GM19240 (cell line): ENCODE measurements around the gene TSPOAP1.

Source experiments
- DNase-seq: peaks from one replicate; pipeline ENCODE4 v3.0.0; 2011; ENCODE audit warnings: low spot score; ENCODE audit not compliant: insufficient read length

Gene TSPOAP1

DNA sequence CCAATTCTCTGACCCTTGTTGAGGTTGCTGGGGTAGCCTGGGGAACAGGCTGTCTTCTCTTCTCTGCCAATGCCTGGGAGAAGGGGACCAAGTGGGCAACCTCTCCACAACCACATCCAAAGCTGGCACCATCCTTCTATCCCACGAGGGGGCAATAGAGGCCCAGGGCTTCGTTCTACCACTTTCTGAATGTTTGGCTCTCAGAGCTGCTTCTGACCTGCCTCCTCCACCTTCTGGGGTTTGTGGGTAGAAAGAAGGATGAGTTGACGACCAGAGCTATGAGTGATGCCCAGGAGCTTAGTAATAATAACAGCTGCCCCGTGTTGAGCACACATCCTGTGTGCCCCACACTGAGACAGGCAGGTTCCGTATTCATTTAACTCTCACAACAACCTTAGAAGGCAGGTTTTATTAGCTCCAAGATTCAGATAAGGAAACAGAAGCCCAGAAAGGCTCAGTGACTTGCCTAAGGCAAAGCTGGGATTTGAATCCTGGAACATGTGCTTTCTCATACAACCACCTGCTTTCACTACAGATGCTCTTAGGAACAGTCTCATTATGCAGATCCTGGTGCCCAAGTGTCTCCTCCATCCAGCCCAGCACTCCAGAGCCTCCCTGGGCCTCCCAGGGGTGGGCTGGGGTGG, 11.1 kb downstream of the TSPOAP1 start:
- DNase-seq = peak; percentile 86

DNA sequence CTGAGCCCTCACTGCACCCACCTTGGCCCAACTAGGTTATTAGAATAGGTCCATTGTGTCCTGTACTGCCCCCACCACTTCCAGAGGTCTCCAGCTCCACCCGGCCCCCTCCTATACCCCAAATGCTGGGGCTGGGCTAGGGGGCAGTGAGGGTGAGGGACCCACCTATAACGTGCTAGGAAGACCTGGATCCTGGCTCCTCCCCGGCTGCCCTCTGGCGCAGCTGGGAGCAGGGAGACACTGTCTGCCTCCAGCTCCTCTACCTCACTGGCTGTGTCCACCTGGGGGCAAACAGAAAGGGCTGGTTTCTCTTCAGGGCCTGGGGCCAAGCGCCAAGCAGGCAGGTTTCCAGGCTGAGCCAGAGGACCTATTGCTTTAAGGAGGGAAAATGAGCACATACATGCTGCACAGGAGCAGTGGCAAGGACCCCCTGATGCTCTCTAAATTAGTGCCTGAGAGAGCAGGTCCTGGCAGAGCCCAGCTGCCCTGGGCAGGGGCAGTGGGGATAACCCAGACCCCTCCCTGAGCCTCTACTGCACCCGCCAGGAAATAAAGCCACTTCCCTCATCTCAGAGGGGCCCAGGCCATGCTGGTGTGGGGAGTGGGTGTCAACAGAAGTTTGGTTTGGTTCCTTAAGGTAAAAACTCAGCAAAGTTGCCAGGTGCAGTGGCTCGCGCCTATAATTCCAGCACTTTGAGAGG, 12.2 kb downstream of the TSPOAP1 start:
- DNase-seq = no peak

DNA sequence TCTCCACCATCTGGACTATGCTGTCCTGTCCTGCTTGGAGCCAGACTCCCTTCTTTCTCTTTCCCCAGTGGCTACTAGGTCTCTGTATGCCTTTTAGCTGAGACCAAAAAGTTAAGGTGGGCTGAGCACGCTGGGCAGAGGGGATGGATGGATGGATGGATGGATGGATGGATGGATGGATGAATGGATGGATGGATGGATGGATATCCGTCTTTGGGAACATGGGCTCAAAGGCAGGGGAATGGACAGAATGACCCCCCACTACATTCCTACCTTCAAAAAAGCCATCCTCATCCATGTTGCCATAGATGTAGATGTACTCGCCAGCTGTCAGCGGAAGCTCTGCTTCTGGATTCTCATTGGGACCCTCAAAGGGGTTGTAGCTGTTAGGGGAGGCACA, 12.8 kb downstream of the TSPOAP1 start:
- no peak for DNase-seq

DNA sequence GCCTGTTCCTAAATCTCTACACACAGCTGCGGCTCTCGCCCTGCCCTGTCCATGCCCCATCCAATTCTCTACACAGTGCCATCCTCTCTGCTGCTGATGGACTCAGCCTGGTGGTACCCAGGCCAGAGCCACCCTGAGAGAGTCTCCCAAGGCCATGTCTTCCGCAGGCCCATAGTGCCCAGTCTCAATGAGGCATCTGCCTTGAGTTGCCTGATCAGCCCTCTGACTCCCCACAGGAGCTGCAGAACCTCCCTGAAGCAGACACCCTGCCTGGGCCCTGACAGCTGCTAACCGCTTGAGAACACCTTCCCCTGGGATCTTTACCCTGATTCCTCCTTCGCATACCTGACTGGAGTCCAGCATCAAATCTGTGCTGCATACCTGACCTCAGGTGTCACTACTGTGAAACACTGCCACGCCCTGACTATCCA, 13.3 kb downstream of the TSPOAP1 start:
- DNase-seq = no peak

DNA sequence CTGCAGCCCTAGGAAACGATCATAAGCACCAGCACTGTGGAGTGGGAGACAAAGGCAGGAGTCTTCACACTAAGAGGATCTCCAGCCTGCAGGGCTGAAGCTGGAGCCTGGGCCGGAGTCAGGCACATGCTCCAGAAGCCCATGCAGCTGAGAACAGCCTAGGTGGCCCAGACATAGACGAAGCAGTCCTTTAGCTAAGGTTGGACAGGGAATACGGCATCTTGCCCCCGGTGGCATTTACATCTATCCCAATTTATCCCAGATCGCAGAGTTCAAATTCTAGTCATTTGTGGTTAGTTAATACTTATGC, 13.9 kb downstream of the TSPOAP1 start:
- DNase-seq = no peak

DNA sequence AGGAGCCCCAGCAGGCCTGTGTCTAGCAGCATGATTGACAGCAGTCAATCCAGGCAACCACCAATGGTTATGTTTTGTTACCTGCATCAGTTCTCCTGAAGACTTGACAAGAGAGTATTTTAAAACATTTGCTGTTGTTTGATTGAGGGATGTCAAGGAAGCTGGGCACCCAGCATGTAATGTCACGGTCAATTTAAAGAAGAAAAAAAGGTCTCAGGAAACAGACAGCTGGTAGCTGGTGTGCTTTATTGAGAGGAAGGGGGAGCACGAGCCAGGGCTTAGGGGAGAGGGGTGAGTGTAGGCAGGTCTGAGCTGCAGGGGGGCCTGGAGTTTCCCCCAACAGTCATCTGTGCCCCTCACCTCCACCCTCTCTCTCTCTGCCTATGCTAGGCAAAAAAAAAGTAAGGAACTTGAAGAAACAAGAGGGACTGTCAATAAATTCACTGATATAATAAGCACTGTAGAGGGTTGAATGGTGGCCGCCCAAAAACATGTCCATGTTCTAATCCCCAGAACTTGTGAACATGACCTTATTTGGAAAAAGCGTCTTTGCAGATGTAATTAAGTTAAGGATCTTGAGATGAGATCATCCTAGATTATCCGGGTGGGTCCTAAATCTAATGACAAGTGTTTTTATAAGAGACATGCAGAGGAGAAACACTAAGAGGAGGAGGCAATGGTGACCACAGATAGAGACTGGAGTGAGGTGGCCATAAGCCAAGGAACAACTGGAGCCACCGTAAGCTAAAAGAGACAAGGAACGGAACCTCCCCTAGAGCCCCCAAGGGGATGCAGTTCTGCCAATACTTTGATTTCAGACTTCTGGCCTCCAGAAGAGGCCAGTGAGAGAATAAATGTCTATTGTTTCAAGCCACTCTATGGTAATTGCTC, 14.5 kb downstream of the TSPOAP1 start:
- no peak for DNase-seq

DNA sequence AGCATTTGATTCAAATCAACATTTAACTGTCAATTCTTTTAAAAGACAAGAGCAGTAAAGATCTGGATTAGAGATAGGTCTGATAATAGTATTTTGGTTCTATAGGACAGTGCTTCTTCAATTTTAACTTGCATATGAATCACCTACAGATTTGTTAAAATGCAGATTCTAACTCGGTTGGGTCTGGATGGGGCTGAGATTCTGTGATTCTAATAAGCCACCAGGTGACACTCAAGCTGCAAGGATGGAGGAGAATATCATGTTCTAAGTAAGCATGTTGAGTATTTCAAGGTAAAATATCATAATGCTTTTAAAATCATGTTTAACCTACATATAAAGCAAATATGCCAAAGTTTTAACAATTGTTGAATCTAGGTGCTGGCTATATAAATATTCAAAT, 15.8 kb downstream of the TSPOAP1 start:
- DNase-seq = no peak

DNA sequence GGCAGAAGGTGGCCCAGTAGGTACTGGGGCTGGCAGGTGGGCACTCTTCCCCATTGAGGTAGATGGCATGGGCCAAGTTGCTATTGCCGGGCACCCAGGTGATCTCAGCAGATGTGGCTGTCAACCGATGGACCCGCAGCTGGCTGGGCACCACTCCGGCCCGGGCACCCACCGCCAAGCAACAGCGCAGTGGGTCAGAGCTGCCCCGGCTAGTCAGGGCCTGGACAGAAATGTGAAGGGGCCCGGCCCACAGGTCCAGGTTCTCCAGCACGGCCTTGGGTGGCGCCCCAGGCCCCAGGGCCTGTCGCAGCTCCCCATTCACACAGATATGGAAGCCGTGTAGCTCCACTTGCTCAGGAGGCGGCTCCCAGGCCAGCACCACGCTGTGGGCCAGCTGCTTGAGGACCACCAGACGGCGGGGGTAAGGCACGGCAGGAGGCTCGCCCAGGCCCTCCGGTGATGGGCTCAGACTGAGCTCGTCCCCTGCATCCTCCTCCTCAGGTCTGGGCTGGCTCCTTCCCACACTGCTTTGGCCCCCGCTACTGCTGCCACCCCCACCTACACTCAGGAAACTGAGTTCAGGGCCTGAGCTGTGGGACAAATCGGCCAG, 16.5 kb downstream of the TSPOAP1 start:
- DNase-seq = no peak

DNA sequence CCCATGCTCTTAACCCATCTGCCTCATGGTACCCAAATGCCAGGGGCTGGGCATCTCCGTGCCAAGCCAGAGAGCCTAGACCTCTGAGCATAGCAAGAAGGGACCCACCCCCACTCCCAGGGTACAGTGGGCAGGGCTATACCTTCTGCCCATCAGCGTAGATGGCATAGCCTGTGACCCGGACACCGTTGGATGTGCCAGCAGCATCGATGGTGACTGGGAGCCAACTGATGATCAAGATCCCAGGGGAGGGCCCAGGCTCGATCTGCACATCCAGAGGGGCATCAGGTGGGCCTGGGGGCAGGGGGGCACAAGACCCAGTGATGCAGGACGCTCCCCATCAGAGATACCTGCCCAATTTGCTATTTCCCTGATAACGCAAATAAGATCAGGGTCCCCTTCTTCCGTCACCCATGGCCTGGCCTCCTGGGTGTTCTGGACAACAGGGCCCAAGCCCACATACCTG, 17.1 kb downstream of the TSPOAP1 start:
- DNase-seq = no peak

DNA sequence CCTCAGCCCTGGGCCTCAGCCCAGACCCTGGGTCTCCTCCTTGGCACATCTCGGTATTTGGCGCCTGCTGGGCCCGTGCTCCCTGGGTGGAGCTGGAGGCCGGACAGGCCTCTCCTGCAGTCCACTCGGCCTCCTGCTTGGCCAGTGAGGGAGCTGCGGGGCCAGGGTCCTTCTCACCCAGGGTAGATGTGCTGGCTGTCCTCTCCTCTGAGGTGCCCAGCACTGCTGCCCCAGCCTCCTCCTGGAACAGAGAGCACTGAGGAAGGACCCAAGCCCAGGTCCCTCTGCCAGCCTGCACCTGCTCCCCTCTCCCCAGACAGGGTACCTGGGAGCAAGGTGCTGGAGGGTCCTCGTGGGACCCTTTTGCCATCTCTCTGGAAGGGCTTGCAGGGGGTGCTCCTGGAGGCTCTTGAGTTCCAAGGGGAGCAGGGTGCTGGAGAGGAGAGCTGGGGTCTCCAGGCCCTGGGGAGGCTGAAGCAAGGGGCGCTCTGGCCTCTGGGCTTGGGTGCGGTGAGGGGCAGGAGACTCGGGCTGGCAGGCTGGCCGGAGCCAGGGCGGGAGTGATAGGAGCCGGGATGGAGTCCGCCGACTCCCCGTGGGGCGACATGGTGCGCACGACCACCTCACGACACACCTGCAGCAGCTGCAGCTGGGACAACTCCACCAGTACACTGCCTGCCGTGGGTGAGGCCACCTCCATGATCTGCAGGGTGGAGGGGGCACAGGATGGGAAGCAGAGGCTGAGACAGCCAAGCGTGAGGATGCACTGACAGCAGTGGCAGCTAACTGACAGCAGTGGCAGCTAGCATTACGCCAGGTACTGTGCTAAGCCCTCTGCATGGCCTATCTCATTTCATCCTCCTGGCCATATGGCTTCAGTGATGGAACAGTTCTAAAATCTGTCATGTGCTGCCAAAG, 17.8 kb downstream of the TSPOAP1 start:
- DNase-seq = no peak

DNA sequence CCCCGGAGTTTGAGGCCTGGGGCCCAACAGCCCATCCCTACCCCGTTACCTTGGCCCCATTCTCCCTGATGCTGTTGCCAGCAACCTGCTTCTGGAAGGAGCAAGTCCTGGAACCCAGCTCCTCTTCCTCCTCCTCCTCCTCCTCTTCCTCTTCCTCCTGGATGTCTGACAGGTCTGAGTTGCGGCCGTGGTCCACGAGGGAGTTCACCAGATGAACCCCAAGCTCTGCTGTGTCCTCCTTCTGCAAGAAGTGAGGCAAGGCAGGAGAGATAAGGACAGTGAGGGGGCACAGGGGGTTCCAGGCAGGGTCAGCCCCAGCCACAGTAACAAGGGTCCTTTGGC, 18.7 kb downstream of the TSPOAP1 start:
- no peak for DNase-seq

DNA sequence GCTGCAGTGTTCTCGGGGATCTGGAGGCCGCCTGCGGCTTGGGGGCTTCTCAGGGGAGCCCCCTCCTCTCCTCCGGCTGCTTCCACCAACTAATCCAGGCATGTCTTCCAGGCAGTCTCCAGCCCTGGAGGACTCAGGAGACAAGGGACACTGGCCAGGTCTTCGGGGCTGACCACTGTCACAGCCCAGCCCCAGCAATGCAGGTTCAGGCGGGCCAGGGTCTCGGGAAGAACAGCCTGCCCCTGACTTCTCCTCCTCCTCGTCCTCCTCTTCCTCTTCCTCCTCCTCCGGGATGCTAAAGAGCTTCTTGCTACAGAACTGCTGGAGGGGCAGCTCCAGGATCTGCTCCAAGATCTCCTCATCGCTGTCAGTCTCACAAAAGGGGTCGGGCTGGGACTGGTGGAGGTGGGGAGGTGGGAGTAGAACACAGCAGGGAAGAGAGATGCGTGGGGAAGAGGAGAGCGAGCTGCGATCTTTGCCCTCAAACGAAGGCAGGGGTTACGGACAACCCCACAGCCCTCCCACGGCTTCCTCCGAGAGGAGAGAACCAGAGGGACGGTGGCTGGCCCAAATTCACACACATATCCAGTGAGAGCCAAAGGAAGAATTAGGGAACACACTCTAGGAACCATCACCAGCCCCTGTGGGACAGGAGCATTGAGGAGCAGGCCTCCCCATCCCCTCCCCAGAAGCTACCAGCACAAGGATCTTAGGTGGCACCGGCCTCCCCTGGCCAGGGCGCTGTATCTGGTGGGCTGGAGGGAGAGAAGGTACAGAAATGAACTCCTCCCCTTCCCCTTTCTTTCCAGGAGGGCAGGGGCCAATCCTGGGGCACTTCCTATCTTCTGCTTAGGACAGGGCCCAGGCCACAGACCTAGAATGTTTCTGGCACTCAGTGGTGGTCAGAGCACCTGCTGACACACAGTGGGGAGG, 19.3 kb downstream of the TSPOAP1 start:
- DNase-seq = no peak

DNA sequence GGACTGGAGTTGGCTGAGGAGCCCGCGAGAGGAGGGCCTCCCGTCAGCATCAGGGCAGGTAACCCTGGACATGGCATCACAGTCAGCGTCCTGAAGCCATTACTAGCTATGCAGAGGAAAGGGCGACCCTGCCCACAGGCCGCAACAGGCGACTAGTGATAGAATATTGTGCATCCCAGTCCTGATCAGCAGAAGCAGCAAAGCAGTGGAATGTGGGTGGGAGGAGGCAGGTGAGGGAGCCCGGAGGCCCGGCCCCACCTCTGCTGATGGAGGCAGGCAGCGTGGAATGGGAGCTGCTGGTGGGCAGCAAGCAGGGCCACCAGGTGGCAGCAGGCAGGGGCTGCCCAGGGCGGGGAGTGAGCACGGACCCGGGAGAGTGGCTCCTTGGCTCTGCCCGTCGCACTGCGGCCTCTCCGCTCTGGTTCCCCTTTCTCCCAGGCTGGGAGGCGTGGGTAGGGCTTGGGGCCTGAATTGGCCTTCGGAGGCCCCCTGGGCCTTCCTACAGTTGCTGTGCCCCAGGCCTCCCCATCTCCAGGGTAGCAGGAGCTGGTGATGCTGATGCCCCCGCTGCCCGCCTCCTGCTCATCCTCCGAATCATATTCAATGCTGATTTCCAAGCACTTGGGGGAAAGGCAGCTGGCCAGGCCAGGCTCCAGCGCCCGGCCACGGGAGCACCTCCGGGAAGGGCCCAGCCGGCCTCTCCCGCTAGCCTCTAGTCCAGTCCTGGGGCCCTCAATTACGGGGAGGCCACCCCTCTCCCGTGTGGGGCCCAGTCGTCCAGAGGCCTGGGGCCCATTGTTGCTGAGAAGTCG, 20.2 kb downstream of the TSPOAP1 start:
- DNase-seq = no peak

DNA sequence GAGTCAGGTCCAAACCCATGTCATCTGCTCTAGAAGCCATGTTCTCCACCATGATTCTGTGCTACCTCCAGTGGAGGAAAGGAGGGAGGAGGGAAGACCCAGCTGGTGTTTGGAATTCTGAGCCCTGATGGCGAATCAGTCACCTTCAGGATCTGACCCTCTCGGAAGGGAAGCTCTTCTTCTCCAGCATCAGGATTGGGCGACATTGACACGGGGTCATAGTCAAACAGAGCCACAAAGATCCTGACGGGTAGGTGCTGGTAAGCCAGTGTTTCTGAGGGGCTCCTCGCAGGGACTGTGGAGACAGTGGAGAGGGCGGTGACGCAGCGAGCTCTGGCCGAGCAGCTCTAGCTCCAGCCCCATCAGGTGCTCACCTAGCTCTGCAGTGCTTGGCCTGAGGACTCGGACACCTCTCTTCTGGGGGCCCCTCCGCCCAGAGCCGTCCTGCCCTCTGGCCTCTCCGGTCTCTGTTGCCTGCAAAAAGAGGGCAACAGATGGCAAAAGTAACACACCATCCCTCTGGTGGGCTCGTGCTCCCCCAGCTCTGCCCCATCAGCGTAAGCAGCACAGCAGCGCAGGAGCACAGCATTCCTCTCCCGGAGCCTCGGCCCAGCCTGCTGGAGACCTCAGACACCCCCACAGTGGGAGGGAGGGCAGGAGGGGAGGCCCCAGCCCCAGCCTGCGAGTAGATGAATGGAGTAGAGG, 21.0 kb downstream of the TSPOAP1 start:
- no peak for DNase-seq

DNA sequence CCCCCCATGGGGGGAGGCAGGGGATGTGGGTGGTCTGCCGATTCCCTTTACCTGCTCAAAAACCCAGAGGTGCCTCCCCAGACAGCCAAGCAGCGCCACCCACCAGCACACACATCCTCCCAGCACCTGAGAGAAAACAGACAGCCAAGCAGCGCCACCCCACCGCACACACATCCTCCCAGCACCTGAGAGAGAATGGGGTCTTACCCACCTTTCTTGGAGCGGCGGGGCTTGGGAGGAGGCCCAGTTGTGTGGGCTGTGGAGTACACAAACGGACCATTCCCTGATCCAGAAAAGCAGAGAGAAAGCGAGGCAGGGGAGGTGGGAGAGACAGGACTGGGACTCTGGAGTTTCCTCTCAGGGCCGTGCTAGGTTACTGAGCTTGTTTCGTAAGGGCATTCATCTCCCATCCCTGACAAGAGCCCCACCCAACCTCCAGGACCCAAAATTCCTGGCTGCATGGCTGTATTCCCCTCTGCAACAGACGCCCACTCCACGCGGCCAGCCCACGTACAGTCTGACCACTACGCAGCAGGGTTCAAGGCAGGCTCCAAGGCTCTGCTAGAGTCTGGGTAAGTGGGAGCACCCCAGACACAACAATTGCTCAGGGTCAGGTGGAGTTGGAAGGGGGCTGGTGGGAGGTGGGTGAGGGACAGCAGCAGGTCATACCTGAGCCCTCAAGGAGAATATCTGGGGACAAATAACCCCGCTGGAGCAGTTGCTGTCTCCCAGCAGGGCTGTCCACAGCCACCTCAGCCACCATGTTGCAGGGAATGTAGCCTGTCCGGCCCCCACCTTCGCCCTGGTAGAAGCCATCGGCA, 22.3 kb downstream of the TSPOAP1 start:
- DNase-seq = no peak

DNA sequence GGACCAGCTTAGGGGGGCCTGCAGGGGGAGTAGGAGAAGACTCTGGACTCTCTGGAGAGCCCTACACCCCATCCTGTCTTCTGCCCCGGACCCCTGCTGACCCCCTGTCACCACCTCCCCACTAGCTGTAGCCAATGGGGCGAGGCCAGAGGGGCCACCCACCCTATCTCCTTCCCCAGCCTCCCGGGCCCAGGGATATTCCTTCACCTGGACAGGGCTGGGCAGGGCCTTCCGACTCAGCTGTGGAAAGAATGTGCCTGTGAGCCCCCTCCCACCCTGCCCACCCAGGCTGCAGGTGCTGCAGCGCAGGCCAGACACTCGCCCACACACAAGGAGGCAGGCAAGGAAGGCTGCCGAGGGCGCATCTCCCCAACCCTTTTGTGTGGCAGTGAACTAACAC, 23.0 kb downstream of the TSPOAP1 start:
- DNase-seq = no peak

DNA sequence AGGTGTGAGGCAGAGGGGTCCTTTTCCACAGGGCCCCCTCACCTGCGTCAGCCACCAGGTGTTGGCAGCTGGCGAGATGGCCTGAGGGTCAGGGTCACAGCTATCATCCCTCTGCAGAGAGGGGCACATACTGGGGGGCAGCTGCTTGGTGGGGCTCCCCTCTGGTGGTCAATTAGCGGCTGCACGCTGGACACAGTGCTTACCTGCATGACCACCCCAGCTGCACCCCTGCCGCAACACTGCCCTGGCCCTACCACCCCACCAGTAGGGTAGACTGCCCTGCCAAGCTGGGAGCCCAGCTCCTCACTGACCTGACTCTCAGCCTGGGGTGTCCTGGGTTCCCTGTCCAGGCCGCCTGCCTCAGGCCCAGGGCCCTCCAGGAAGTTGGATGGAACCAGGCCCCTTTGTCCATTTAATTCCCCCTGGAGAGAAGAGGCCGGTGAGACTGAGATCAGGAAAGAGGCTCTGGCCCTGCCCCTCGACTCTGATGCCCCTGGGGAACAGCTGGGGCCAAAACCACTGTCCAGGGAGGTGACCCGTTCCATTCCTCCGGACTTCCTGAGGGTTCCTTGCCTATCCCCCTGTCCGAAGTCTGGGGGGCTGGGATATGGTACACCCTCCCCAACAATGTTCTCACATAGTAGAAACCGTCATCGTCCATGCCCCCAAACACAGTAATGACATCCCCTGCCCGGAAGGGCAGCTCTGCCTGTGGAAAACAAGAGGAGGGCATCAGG, 23.7 kb downstream of the TSPOAP1 start:
- DNase-seq = no peak
